GM20431 (cell line): Measurements from ENCODE around the gene BRME1.
"Not testable (repeated sequence)": the region's sequence is repeated elsewhere in the genome, so short reads cannot be mapped to it uniquely, and the experiment has no call there.

ENCODE experiments used
- in situ Hi-C: fragments of 300-500 bp; cut with MseI, MboI; formaldehyde crosslinking; loops from one replicate; pipeline ENCODE4 v1.15.0; 2020; ENCODE audit warnings: low sequenced_read_pairs; ENCODE audit not compliant: unreplicated experiment

The BRME1 gene

GRCh38 chr19:13929340-13929739, 23.4 kb upstream of the BRME1 start:
- in situ Hi-C loops: no loop called here

GRCh38 chr19:13926715-13927114, 20.8 kb upstream of the BRME1 start:
- in situ Hi-C loops: no loop called here

- in situ Hi-C loops: no loop called here
These were observed 20.1 kb upstream of the BRME1 start for GRCh38 chr19:13926010-13926409.

- in situ Hi-C loops: no loop called here
These were observed 17.5 kb upstream of the BRME1 start for GRCh38 chr19:13923194-13923987.

GRCh38 chr19:13922118-13922517, 16.2 kb upstream of the BRME1 start:
- in situ Hi-C loops: not testable (repeated sequence)

- in situ Hi-C loops: no loop called here
These were observed 15.2 kb upstream of the BRME1 start for GRCh38 chr19:13920940-13921747.

GRCh38 chr19:13920524-13920923, 14.6 kb upstream of the BRME1 start:
- in situ Hi-C loops: no loop called here

GRCh38 chr19:13918726-13919411, 13.0 kb upstream of the BRME1 start:
- in situ Hi-C loops: no loop called here

- in situ Hi-C loops: no loop called here
These were observed 12.0 kb upstream of the BRME1 start for GRCh38 chr19:13917888-13918406.

- in situ Hi-C loops: no loop called here
These were observed 8.9 kb upstream of the BRME1 start for GRCh38 chr19:13914777-13915176.

- in situ Hi-C loops: no loop called here
These were observed 7.4 kb upstream of the BRME1 start for GRCh38 chr19:13913352-13913751.

GRCh38 chr19:13909430-13909829, 3.5 kb upstream of the BRME1 start:
- in situ Hi-C loops: no loop called here

- in situ Hi-C loops: no loop called here
These were observed 2.8 kb upstream of the BRME1 start for GRCh38 chr19:13908674-13909073.

GRCh38 chr19:13906910-13907309, 993 bp upstream of the BRME1 start:
- in situ Hi-C loops: no loop called here

- in situ Hi-C loops: no loop called here
These were observed 596 bp upstream of the BRME1 start for GRCh38 chr19:13906521-13906904.

- in situ Hi-C loops: no loop called here
These were observed 2.8 kb downstream of the BRME1 start for GRCh38 chr19:13902993-13903555.

- in situ Hi-C loops: loop anchor here (10.0 kb wide), 1 partner anchor 145 kb away; no protein-coding TSS in a partner anchor
These were observed 5.9 kb downstream of the BRME1 start for GRCh38 chr19:13899912-13900584.

GRCh38 chr19:13899393-13899792, 6.5 kb downstream of the BRME1 start:
- in situ Hi-C loops: loop anchor here (10.0 kb wide), 1 partner anchor 145 kb away; no protein-coding TSS in a partner anchor

- in situ Hi-C loops: loop anchor here (10.0 kb wide), 1 partner anchor 149 kb away; no protein-coding TSS in a partner anchor
These were observed 9.7 kb downstream of the BRME1 start for GRCh38 chr19:13896227-13896626.
